ENCODE data around the gene PDILT. TPM values are rescaled to one million over a fixed set of nuclear protein-coding genes. Genes with fewer than 3 reads are reported as not detected.

Gene PDILT
- total and polyA plus RNA-seq, 2 experiments from 2014 or later = not detected

DNA sequence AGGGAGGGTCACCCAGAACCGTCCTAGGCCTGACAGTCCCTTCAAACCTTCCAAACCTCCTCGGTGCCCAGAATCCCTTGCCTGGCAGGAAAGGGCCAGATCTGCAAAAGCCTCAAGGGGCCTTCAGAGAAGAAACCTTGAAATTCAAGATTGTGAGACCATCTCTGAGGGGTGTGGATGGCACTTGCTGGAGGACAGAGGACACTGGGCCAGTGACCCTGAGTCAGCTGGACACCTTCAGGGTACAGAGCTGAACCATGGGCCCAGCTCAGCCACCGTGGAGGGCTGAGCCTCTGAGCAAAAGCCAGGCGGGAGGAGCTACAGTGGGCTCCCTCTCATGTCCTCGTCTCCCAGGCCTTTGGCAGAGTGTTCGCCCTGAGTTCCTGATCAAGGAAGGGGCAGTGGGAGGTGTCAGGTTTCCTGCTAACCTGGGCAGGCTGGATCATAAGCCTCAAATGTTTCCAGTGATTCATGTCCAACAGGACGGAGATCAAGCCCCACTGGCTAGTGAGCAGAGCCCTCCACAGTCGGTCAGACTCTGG is 3.0 kb downstream of the PDILT start:
- 0 out of 2 replicates have a peak, but pooled peaks cover 3% of the 10 kb centered on the region for H3K9me2 ChIP-seq (ENCODE audit: insufficient read depth)
- H3K27me3 Mint-ChIP-seq (ENCODE audit: insufficient read depth, low read depth, poor library complexity) = peaks cover 1% of the 10 kb centered on the region
- no peaks in the 10 kb centered on the region for H3K36me3 Mint-ChIP-seq (ENCODE audit: low read depth)
- H4K20me1 ChIP-seq (replicated peaks; ENCODE audit: insufficient read depth) = no peaks in the 10 kb centered on the region
- H3K27ac Mint-ChIP-seq = no peak overlapping the region
- H3K4me2 ChIP-seq = no peak overlapping the region
- no peak overlapping the region for H3K27ac ChIP-seq (ENCODE audit: low read depth)
- DNase-seq (ENCODE audit: low spot score) (peak; percentile 6), ATAC-seq (peak; percentile 69)
- H3K4me3 ChIP-seq = no peak overlapping the region
- TF ChIP-seq ZNF114 (CRISPR knock-in tag; IDR thresholded peaks at IDR 0.05) = no peak
- no peak for TF ChIP-seq JUNB (IDR thresholded peaks at IDR 0.05; ENCODE audit: unreplicated experiment)
- TF ChIP-seq, protein P1, sequence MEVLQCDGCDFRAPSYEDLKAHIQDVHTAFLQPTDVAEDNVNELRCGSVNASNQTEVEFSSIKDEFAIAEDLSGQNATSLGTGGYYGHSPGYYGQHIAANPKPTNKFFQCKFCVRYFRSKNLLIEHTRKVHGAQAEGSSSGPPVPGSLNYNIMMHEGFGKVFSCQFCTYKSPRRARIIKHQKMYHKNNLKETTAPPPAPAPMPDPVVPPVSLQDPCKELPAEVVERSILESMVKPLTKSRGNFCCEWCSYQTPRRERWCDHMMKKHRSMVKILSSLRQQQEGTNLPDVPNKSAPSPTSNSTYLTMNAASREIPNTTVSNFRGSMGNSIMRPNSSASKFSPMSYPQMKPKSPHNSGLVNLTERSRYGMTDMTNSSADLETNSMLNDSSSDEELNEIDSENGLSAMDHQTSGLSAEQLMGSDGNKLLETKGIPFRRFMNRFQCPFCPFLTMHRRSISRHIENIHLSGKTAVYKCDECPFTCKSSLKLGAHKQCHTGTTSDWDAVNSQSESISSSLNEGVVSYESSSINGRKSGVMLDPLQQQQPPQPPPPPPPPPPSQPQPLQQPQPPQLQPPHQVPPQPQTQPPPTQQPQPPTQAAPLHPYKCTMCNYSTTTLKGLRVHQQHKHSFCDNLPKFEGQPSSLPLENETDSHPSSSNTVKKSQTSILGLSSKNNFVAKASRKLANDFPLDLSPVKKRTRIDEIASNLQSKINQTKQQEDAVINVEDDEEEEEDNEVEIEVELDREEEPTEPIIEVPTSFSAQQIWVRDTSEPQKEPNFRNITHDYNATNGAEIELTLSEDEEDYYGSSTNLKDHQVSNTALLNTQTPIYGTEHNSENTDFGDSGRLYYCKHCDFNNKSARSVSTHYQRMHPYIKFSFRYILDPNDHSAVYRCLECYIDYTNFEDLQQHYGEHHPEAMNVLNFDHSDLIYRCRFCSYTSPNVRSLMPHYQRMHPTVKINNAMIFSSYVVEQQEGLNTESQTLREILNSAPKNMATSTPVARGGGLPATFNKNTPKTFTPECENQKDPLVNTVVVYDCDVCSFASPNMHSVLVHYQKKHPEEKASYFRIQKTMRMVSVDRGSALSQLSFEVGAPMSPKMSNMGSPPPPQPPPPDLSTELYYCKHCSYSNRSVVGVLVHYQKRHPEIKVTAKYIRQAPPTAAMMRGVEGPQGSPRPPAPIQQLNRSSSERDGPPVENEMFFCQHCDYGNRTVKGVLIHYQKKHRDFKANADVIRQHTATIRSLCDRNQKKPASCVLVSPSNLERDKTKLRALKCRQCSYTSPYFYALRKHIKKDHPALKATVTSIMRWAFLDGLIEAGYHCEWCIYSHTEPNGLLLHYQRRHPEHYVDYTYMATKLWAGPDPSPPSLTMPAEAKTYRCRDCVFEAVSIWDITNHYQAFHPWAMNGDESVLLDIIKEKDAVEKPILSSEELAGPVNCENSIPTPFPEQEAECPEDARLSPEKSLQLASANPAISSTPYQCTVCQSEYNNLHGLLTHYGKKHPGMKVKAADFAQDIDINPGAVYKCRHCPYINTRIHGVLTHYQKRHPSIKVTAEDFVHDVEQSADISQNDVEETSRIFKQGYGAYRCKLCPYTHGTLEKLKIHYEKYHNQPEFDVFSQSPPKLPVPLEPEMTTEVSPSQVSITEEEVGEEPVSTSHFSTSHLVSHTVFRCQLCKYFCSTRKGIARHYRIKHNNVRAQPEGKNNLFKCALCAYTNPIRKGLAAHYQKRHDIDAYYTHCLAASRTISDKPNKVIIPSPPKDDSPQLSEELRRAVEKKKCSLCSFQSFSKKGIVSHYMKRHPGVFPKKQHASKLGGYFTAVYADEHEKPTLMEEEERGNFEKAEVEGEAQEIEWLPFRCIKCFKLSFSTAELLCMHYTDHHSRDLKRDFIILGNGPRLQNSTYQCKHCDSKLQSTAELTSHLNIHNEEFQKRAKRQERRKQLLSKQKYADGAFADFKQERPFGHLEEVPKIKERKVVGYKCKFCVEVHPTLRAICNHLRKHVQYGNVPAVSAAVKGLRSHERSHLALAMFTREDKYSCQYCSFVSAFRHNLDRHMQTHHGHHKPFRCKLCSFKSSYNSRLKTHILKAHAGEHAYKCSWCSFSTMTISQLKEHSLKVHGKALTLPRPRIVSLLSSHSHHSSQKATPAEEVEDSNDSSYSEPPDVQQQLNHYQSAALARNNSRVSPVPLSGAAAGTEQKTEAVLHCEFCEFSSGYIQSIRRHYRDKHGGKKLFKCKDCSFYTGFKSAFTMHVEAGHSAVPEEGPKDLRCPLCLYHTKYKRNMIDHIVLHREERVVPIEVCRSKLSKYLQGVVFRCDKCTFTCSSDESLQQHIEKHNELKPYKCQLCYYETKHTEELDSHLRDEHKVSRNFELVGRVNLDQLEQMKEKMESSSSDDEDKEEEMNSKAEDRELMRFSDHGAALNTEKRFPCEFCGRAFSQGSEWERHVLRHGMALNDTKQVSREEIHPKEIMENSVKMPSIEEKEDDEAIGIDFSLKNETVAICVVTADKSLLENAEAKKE (CRISPR knock-in tag; IDR thresholded peaks at IDR 0.05) = no peak
- no peak for TF ChIP-seq EZH2phosphoT487 (IDR thresholded peaks at IDR 0.05; ENCODE audit: unreplicated experiment)
- TF ChIP-seq, protein P2, sequence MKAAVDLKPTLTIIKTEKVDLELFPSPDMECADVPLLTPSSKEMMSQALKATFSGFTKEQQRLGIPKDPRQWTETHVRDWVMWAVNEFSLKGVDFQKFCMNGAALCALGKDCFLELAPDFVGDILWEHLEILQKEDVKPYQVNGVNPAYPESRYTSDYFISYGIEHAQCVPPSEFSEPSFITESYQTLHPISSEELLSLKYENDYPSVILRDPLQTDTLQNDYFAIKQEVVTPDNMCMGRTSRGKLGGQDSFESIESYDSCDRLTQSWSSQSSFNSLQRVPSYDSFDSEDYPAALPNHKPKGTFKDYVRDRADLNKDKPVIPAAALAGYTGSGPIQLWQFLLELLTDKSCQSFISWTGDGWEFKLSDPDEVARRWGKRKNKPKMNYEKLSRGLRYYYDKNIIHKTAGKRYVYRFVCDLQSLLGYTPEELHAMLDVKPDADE (IDR thresholded peaks at IDR 0.05) = no peak
- no peak for TF ChIP-seq STAT1 (IDR thresholded peaks at IDR 0.05; ENCODE audit: unreplicated experiment)
- no peak for TF ChIP-seq ZNF331 (CRISPR knock-in tag; IDR thresholded peaks at IDR 0.05; ENCODE audit: low read depth)
- TF ChIP-seq, protein P3, sequence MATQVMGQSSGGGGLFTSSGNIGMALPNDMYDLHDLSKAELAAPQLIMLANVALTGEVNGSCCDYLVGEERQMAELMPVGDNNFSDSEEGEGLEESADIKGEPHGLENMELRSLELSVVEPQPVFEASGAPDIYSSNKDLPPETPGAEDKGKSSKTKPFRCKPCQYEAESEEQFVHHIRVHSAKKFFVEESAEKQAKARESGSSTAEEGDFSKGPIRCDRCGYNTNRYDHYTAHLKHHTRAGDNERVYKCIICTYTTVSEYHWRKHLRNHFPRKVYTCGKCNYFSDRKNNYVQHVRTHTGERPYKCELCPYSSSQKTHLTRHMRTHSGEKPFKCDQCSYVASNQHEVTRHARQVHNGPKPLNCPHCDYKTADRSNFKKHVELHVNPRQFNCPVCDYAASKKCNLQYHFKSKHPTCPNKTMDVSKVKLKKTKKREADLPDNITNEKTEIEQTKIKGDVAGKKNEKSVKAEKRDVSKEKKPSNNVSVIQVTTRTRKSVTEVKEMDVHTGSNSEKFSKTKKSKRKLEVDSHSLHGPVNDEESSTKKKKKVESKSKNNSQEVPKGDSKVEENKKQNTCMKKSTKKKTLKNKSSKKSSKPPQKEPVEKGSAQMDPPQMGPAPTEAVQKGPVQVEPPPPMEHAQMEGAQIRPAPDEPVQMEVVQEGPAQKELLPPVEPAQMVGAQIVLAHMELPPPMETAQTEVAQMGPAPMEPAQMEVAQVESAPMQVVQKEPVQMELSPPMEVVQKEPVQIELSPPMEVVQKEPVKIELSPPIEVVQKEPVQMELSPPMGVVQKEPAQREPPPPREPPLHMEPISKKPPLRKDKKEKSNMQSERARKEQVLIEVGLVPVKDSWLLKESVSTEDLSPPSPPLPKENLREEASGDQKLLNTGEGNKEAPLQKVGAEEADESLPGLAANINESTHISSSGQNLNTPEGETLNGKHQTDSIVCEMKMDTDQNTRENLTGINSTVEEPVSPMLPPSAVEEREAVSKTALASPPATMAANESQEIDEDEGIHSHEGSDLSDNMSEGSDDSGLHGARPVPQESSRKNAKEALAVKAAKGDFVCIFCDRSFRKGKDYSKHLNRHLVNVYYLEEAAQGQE (IDR thresholded peaks at IDR 0.05; ENCODE audit: unreplicated experiment) = no peak
- TF ChIP-seq NANOG (IDR thresholded peaks at IDR 0.05; ENCODE audit: borderline replicate concordance) = no peak
- TF ChIP-seq CREB1 (CRISPR knock-in tag; IDR thresholded peaks at IDR 0.05; ENCODE audit: low read depth) = no peak
- TF ChIP-seq, protein P4, sequence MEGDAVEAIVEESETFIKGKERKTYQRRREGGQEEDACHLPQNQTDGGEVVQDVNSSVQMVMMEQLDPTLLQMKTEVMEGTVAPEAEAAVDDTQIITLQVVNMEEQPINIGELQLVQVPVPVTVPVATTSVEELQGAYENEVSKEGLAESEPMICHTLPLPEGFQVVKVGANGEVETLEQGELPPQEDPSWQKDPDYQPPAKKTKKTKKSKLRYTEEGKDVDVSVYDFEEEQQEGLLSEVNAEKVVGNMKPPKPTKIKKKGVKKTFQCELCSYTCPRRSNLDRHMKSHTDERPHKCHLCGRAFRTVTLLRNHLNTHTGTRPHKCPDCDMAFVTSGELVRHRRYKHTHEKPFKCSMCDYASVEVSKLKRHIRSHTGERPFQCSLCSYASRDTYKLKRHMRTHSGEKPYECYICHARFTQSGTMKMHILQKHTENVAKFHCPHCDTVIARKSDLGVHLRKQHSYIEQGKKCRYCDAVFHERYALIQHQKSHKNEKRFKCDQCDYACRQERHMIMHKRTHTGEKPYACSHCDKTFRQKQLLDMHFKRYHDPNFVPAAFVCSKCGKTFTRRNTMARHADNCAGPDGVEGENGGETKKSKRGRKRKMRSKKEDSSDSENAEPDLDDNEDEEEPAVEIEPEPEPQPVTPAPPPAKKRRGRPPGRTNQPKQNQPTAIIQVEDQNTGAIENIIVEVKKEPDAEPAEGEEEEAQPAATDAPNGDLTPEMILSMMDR (conservative IDR thresholded peaks at IDR 0.05; ENCODE audit: low read depth in 2 of 2) = no peak
- no peak for TF ChIP-seq POLR2AphosphoS5 (IDR thresholded peaks at IDR 0.05; ENCODE audit: low read depth)
- no peak for TF ChIP-seq EZH2 (IDR thresholded peaks at IDR 0.05; ENCODE audit: low read depth, unreplicated experiment)
- no peaks in the 10 kb centered on the region for H3K4me1 ChIP-seq (ENCODE audit: insufficient read depth)
- H3F3A ChIP-seq (replicated peaks; ENCODE audit: low read depth) = no peaks in the 10 kb centered on the region
- H3K27me3 ChIP-seq (ENCODE audit: insufficient read depth) = no peaks in the 10 kb centered on the region
- H3K79me2 ChIP-seq (replicated peaks; ENCODE audit: insufficient read depth) = no peaks in the 10 kb centered on the region
- peak overlapping the region; percentile 69; the same call in 1 of the 2 replicates for H2AFZ ChIP-seq
- no peak overlapping the region for H3K4me3 Mint-ChIP-seq
- H3K36me3 ChIP-seq (ENCODE audit: insufficient read depth) = no peaks in the 10 kb centered on the region
- H3K4me1 Mint-ChIP-seq = no peaks in the 10 kb centered on the region
- H3K9me3 Mint-ChIP-seq = no peaks in the 10 kb centered on the region
